SK-N-SH (cell line): ENCODE data around the gene COL6A6. TPM values are rescaled to one million over a fixed set of nuclear protein-coding genes. Genes with fewer than 3 reads are reported as not detected.

Experiments used
- CTCF ChIA-PET: fragments of 300-600, 350-600 bp; formaldehyde crosslinking; extraction: SDS; loops from one replicate; lab custom pipeline; 2021; lab: Yijun Ruan, JAX
- POLR2A ChIA-PET: fragments of 350-600 bp; sonication (Branson Sonifier 250); formaldehyde crosslinking; extraction: SDS; loops from one replicate; lab custom pipeline; 2020; ENCODE audit warnings: antibody characterized with exemption, inconsistent platforms; lab: Yijun Ruan, JAX
- DNase-seq: peaks from one replicate; pipeline ENCODE4 v3.0.0; 2012
- H2AFZ ChIP-seq: fragments of 200-600 bp; sonication (generic); 2 replicates; pipeline ENCODE4 v1.8.1; 2016; ENCODE audit warnings: antibody characterized with exemption, mild to moderate bottlenecking, low read depth
- H3F3A ChIP-seq: fragments of 200-600 bp; sonication (generic); replicated peaks from 2 replicates; pipeline ENCODE3; 2016; ENCODE audit warnings: antibody characterized with exemption, mild to moderate bottlenecking; ENCODE audit not compliant: insufficient read depth
- H3K27ac ChIP-seq, 2 experiments: fragments of 200-500 bp in 1 of 2; fragments of 200-600 bp in 1 of 2; sonication (Bioruptor generic) in 1 of 2; sonication (generic), shearing (Covaris generic) in 1 of 2; 2 replicates each; pipeline versions ENCODE4 v1.5.1 to v1.6.1; 2014 to 2016; ENCODE audit warnings: low read depth in 2 of 2, inconsistent platforms in 1 of 2, low read length in 1 of 2, mild to moderate bottlenecking in 1 of 2, mixed read lengths in 1 of 2
- H3K27me3 ChIP-seq: fragments of 200-600 bp; sonication (generic), shearing (Covaris generic); 2 replicates; pipeline ENCODE4 v1.6.1; 2016; ENCODE audit warnings: mixed run types; ENCODE audit not compliant: insufficient read depth
- H3K36me3 ChIP-seq, 2 experiments: fragments of 200-500 bp in 1 of 2; fragments of 200-600 bp in 1 of 2; sonication (Bioruptor generic) in 1 of 2; sonication (generic) in 1 of 2; replicated peaks in 1 of 2; 2 replicates each; pipeline versions ENCODE3 to v1.5.1; 2014 to 2016; ENCODE audit warnings: low read length in 1 of 2, mild to moderate bottlenecking in 1 of 2; ENCODE audit not compliant: insufficient read depth in 2 of 2, control insufficient read depth in 1 of 2
- H3K4me1 ChIP-seq, 2 experiments: fragments of 200-500 bp in 1 of 2; fragments of 200-600 bp in 1 of 2; sonication (Bioruptor generic) in 1 of 2; sonication (generic), shearing (Covaris generic) in 1 of 2; 2 replicates each; pipeline versions ENCODE4 v1.5.1 to v1.6.1; 2014 to 2016; ENCODE audit warnings: low read depth in 1 of 2, low read length in 1 of 2, mixed run types in 1 of 2; ENCODE audit not compliant: insufficient read depth in 2 of 2, control insufficient read depth in 1 of 2
- H3K4me2 ChIP-seq: fragments of 200-600 bp; sonication (generic), shearing (Covaris generic); 2 replicates; pipeline ENCODE4 v1.6.1; 2017; ENCODE audit warnings: mixed run types
- H3K4me3 ChIP-seq, 2 experiments: fragments of 200-500 bp in 1 of 2; fragments of 200-600 bp in 1 of 2; sonication (Bioruptor generic) in 1 of 2; sonication (generic), shearing (Covaris generic) in 1 of 2; 2 replicates each; pipeline versions ENCODE4 v1.5.1 to v1.8.1; 2014 to 2016; ENCODE audit warnings: low read depth in 2 of 2, inconsistent platforms in 1 of 2, low read length in 1 of 2, mild to moderate bottlenecking in 1 of 2, mixed read lengths in 1 of 2, moderate library complexity in 1 of 2
- H3K79me2 ChIP-seq: fragments of 200-600 bp; sonication (generic); 2 replicates; pipeline ENCODE4 v1.8.1; 2017; ENCODE audit warnings: mild to moderate bottlenecking; ENCODE audit not compliant: insufficient read depth
- H3K9ac ChIP-seq: fragments of 200-600 bp; sonication (generic); 2 replicates; pipeline ENCODE4 v1.6.1; 2017; ENCODE audit warnings: mixed run types
- H3K9me2 ChIP-seq: fragments of 200-600 bp; sonication (generic); 2 replicates; pipeline ENCODE4 v1.6.1; 2017; ENCODE audit warnings: mixed run types
- H3K9me3 ChIP-seq: fragments of 200-600 bp; sonication (generic); 2 replicates; pipeline ENCODE4 v1.6.1; 2017; ENCODE audit warnings: mixed run types, mild to moderate bottlenecking, moderate library complexity
- H4K20me1 ChIP-seq: fragments of 200-600 bp; sonication (generic); 2 replicates; pipeline ENCODE4 v1.6.1; 2017; ENCODE audit warnings: mild to moderate bottlenecking, mixed run types; ENCODE audit not compliant: insufficient read depth
- ELF1 ChIP-seq: IDR thresholded peaks from 2 replicates; pipeline ENCODE4 v1.4.0; 2012
- EP300 ChIP-seq, 2 experiments: IDR thresholded peaks; 2 replicates each; pipeline versions ENCODE4 v1.4.0 to v1.6.1; 2012; ENCODE audit warnings: borderline replicate concordance in 1 of 2, low read depth in 1 of 2, low read length in 1 of 2
- EZH2phosphoT487 ChIP-seq: fragments of 200-600 bp; sonication (generic); IDR thresholded peaks from 2 replicates; pipeline ENCODE4 v1.6.1; 2017; ENCODE audit warnings: low read depth, mixed run types, mild to moderate bottlenecking, antibody characterized with exemption, moderate library complexity, borderline replicate concordance
- GABPA ChIP-seq: IDR thresholded peaks from 2 replicates; pipeline ENCODE4 v1.4.0; 2012; ENCODE audit warnings: low read depth, mild to moderate bottlenecking
- MEF2A ChIP-seq: IDR thresholded peaks from 2 replicates; pipeline ENCODE4 v1.4.0; 2012; ENCODE audit warnings: low read depth, borderline replicate concordance
- NFIC ChIP-seq: IDR thresholded peaks from 2 replicates; pipeline ENCODE4 v1.4.0; 2012; ENCODE audit warnings: borderline replicate concordance
- RAD21 ChIP-seq: IDR thresholded peaks from 2 replicates; pipeline ENCODE4 v1.6.1; 2012; ENCODE audit warnings: mild to moderate bottlenecking, low read length
- SIN3A ChIP-seq: IDR thresholded peaks from 2 replicates; pipeline ENCODE4 v1.6.1; 2012; ENCODE audit warnings: low read depth, mild to moderate bottlenecking, low read length, moderate library complexity, borderline replicate concordance
- TAF1 ChIP-seq: IDR thresholded peaks from 2 replicates; pipeline ENCODE4 v1.6.1; 2012; ENCODE audit warnings: low read depth, mild to moderate bottlenecking, low read length, moderate library complexity, borderline replicate concordance
- WGBS: methylation state at CpG from one replicate; pipeline ENCODE4 v1.1.6; 2017; ENCODE audit warnings: low lambda C conversion rate; 5-methylcytosine and 5-hydroxymethylcytosine counted together
- polyA plus RNA-seq, 3 experiments: library from polyadenylated mRNA; depleted of rRNA; stranded (reverse); fragments of >200 nt; gene quantifications; 2 replicates each; pipeline ENCODE4 v1.2.3, GENCODE V29; 2012
- TF ChIP-seq, protein P1 (sequence below): IDR thresholded peaks from 2 replicates; pipeline ENCODE4 v1.4.0; 2012; ENCODE audit warnings: low read depth
- TF ChIP-seq, protein P2 (sequence below): IDR thresholded peaks from 2 replicates; pipeline ENCODE4 v1.4.0; 2012; ENCODE audit warnings: low read depth, borderline replicate concordance

The COL6A6 gene
- polyA plus RNA-seq, 1 of the 3 experiments (the other 2 are of a cell fraction): not detected

DNA sequence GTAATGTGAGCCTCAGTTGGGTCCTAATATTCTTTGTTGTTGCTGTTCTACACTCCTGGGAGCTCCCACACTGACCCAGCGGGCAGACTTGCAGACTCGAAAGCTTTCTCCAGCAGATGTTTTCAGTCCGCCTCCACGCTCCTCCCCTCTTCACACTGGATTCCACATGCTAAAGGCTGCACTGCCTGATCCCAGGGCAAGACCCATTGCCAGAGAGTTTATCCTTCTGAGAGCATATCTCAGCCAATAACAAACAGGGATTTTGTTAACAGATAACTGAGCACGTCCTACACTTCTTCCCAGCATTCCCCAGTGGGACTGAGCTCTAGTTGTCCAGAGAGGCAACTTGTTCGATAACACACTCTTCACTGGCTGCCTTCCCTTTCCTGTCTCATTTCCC is 8.0 kb upstream of the COL6A6 start:
- Histone ChIP-seq H3K4me2 (no peak overlapping the region), H4K20me1 (no peaks in the 10 kb centered on the region), H3K36me3 (no peaks in the 10 kb centered on the region), H3K4me3 (no peak overlapping the region), H3K9me3 (no peaks in the 10 kb centered on the region), H3K27ac (no peak overlapping the region), H3K9me2 (no peaks in the 10 kb centered on the region), H3K4me1 (no peaks in the 10 kb centered on the region), H3K79me2 (no peaks in the 10 kb centered on the region), H2AFZ (no peak overlapping the region), H3K27me3 (no peaks in the 10 kb centered on the region), H3K9ac (no peak overlapping the region), H3F3A (no peaks in the 10 kb centered on the region)
- WGBS: 52% methylated on average over 6 of the region's 6 CpGs
- DNase-seq: no peak
- CTCF ChIA-PET: interaction anchor here (0.6 kb wide), 1 partner anchor 17 kb away, joined by 3 read pairs; no protein-coding TSS in a partner anchor
- POLR2A ChIA-PET: no interaction called here
- TF ChIP-seq, protein P1, sequence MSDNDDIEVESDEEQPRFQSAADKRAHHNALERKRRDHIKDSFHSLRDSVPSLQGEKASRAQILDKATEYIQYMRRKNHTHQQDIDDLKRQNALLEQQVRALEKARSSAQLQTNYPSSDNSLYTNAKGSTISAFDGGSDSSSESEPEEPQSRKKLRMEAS: no peak
- no peak for TF ChIP-seq EP300 (IDR thresholded peaks at IDR 0.05; ENCODE audit: borderline replicate concordance in 1 of 2, low read depth in 1 of 2, low read length in 1 of 2)
- TF ChIP-seq MEF2A: no peak
- TF ChIP-seq GABPA: no peak
- TF ChIP-seq NFIC: no peak

DNA sequence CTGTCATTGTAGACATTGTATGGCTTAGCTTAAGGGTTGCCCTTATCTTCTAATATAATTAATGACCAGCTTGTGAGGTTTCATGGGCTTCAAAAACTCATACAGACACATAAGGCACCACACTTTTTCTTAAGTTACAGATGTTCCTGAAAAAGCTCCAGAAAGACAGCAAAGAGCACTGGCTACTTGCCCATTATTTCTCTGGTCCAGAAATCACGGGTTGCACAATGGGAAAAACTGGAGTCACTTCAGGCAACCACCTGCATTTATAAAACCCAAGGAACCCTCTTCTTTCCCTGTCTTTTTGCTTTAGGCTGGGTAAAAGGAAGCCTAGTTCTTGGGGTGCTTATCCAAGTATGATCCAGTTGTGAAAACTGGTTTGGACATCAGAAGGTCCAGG is 2.3 kb upstream of the COL6A6 start:
- Histone ChIP-seq H3K4me3 (no peak overlapping the region), H3K4me1 (no peaks in the 10 kb centered on the region), H3K36me3 (no peaks in the 10 kb centered on the region), H3K9ac (no peak overlapping the region), H3K79me2 (no peaks in the 10 kb centered on the region), H3K9me3 (no peaks in the 10 kb centered on the region), H3K9me2 (no peaks in the 10 kb centered on the region), H3K27ac (no peak overlapping the region), H3K4me2 (no peak overlapping the region), H4K20me1 (no peaks in the 10 kb centered on the region), H2AFZ (no peak overlapping the region), H3K27me3 (no peaks in the 10 kb centered on the region), H3F3A (no peaks in the 10 kb centered on the region)
- no peak for TF ChIP-seq SIN3A
- TF ChIP-seq ELF1: no peak
- TF ChIP-seq, protein P2, sequence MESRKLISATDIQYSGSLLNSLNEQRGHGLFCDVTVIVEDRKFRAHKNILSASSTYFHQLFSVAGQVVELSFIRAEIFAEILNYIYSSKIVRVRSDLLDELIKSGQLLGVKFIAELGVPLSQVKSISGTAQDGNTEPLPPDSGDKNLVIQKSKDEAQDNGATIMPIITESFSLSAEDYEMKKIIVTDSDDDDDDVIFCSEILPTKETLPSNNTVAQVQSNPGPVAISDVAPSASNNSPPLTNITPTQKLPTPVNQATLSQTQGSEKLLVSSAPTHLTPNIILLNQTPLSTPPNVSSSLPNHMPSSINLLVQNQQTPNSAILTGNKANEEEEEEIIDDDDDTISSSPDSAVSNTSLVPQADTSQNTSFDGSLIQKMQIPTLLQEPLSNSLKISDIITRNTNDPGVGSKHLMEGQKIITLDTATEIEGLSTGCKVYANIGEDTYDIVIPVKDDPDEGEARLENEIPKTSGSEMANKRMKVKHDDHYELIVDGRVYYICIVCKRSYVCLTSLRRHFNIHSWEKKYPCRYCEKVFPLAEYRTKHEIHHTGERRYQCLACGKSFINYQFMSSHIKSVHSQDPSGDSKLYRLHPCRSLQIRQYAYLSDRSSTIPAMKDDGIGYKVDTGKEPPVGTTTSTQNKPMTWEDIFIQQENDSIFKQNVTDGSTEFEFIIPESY: no peak
- TF ChIP-seq TAF1: no peak
- TF ChIP-seq RAD21: no peak
- 0% methylated on average over 1 of the region's 1 CpG for WGBS
- no peak for DNase-seq
- POLR2A ChIA-PET: no interaction called here
- CTCF ChIA-PET: interaction anchor here (1.3 kb wide), 1 partner anchor 24 kb away, joined by 5 read pairs; no protein-coding TSS in a partner anchor

DNA sequence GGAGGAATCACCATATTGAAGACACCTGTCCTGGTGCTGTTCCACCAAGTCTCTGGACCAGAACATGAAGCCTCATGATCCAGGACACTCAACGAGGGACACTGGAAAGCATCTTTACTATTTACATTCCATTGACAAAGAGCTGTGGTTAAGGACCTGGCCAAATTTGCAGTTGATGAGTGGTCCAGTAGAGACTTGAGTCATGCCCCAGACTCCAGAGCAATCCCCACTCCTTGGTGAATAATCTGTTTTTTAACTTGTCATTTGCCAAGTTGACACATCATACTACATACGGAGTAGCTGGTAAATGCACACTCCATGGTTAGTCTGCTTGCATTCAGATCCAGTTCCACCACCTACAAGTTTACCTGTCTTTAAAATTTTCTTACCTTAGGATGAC is 1.2 kb upstream of the COL6A6 start:
- Histone ChIP-seq H3K36me3 (no peaks in the 10 kb centered on the region), H3K9me2 (no peaks in the 10 kb centered on the region), H3F3A (no peaks in the 10 kb centered on the region), H3K4me3 (no peak overlapping the region), H3K4me2 (no peak overlapping the region), H3K9ac (no peak overlapping the region), H3K9me3 (no peaks in the 10 kb centered on the region), H3K4me1 (no peaks in the 10 kb centered on the region), H3K27ac (no peak overlapping the region), H4K20me1 (no peaks in the 10 kb centered on the region), H3K79me2 (no peaks in the 10 kb centered on the region), H2AFZ (no peak overlapping the region), H3K27me3 (no peaks in the 10 kb centered on the region)
- CTCF ChIA-PET: interaction anchor here (0.5 to 2.0 kb wide), 2 partner anchors 124 to 239 kb away, joined by 3 to 10 read pairs; no protein-coding TSS in a partner anchor
- TF ChIP-seq EZH2phosphoT487 (no peak), TAF1 (no peak), RAD21 (no peak)
- no peak for DNase-seq
- POLR2A ChIA-PET: no interaction called here
- 13% methylated on average over 2 of the region's 2 CpGs for WGBS
